Liver (tissue), 9 donors: ENCODE data around the gene SUCLG2. TPM values are rescaled to one million over a fixed set of nuclear protein-coding genes. Genes with fewer than 3 reads are reported as not detected.

Source experiments
- DNase-seq: peaks from one replicate; pipeline ENCODE4 v3.0.0-alpha.2; 2017; ENCODE audit warnings: low spot score
- H3K27ac ChIP-seq, 2 donors: one replicate each; pipeline ENCODE4 v1.7.0; 2013; ENCODE audit warnings: inconsistent platforms in 2 of 2, low read length in 2 of 2, control low read depth in 1 of 2, low read depth in 1 of 2, mild to moderate bottlenecking in 1 of 2
- H3K27me3 ChIP-seq, 4 donors: one replicate each; pipeline versions ENCODE4 v1.6.1 to v1.7.0; 2013; ENCODE audit warnings: low read length in 3 of 4, inconsistent platforms in 1 of 4, mild to moderate bottlenecking in 1 of 4, moderate library complexity in 1 of 4; ENCODE audit not compliant: control insufficient read depth in 4 of 4, insufficient read depth in 4 of 4
- H3K36me3 ChIP-seq, 4 donors: one replicate each; pipeline versions ENCODE4 v1.6.1 to v1.7.0; 2013; ENCODE audit warnings: low read length in 3 of 4, mild to moderate bottlenecking in 3 of 4, low read depth in 1 of 4, moderate library complexity in 1 of 4; ENCODE audit not compliant: control insufficient read depth in 4 of 4, insufficient read depth in 3 of 4
- H3K4me1 ChIP-seq, 4 donors: one replicate each; pipeline versions ENCODE4 v1.6.1 to v1.7.0; 2013; ENCODE audit warnings: low read length in 3 of 4, mild to moderate bottlenecking in 3 of 4, moderate library complexity in 1 of 4; ENCODE audit not compliant: control insufficient read depth in 4 of 4, insufficient read depth in 4 of 4
- H3K4me3 ChIP-seq, 3 donors: one replicate each; pipeline versions ENCODE4 v1.6.1 to v1.7.0; 2013; ENCODE audit warnings: low read length in 3 of 3, control low read depth in 1 of 3, low read depth in 1 of 3, mild to moderate bottlenecking in 1 of 3
- H3K9ac ChIP-seq, 2 donors: one replicate each; pipeline ENCODE4 v1.7.0; 2013; ENCODE audit warnings: low read length in 2 of 2, mild to moderate bottlenecking in 2 of 2, moderate library complexity in 2 of 2, control low read depth in 1 of 2, low read depth in 1 of 2
- H3K9me3 ChIP-seq, 4 donors: one replicate each; pipeline versions ENCODE4 v1.6.1 to v1.7.0; 2013; ENCODE audit warnings: low read length in 3 of 4; ENCODE audit not compliant: control insufficient read depth in 4 of 4
- EGR1 ChIP-seq, 2 donors: IDR thresholded peaks; 2 replicates each; pipeline ENCODE4 v1.6.1; 2016 to 2018; ENCODE audit warnings: antibody characterized with exemption in 2 of 2, low read depth in 2 of 2
- FOXA1 ChIP-seq: IDR thresholded peaks from 2 replicates; pipeline ENCODE4 v1.6.1; 2016; ENCODE audit warnings: antibody characterized with exemption
- FOXA2 ChIP-seq: IDR thresholded peaks from 2 replicates; pipeline ENCODE4 v1.6.1; 2016; ENCODE audit warnings: antibody characterized with exemption
- GABPA ChIP-seq, 2 donors: IDR thresholded peaks in 1 of 2; conservative IDR thresholded peaks in 1 of 2; 2 replicates each; pipeline ENCODE4 v1.6.1; 2016; ENCODE audit warnings: antibody characterized with exemption in 2 of 2, mild to moderate bottlenecking in 1 of 2, moderate library complexity in 1 of 2
- HNF4A ChIP-seq, 2 donors: conservative IDR thresholded peaks; 2 replicates each; pipeline ENCODE4 v1.6.1; 2016; ENCODE audit warnings: antibody characterized with exemption in 2 of 2, mild to moderate bottlenecking in 2 of 2
- HNF4G ChIP-seq: IDR thresholded peaks from 2 replicates; pipeline ENCODE4 v1.6.1; 2016; ENCODE audit warnings: antibody characterized with exemption
- JUND ChIP-seq, 2 donors: IDR thresholded peaks; 2 replicates each; pipeline ENCODE4 v1.6.1; 2016; ENCODE audit warnings: antibody characterized with exemption in 2 of 2
- NR2F2 ChIP-seq: IDR thresholded peaks from 2 replicates; pipeline ENCODE4 v1.6.1; 2016; ENCODE audit warnings: antibody characterized with exemption
- RAD21 ChIP-seq, 2 donors: IDR thresholded peaks; 2 replicates each; pipeline ENCODE4 v1.6.1; 2016; ENCODE audit warnings: antibody characterized with exemption in 2 of 2, mild to moderate bottlenecking in 2 of 2
- REST ChIP-seq: IDR thresholded peaks from 2 replicates; pipeline ENCODE4 v1.6.1; 2016; ENCODE audit warnings: antibody characterized with exemption, mild to moderate bottlenecking
- RXRA ChIP-seq, 2 donors: IDR thresholded peaks; 2 replicates each; pipeline ENCODE4 v1.6.1; 2017 to 2018; ENCODE audit warnings: antibody characterized with exemption in 2 of 2, mild to moderate bottlenecking in 1 of 2
- SP1 ChIP-seq: IDR thresholded peaks from 2 replicates; pipeline ENCODE4 v1.6.1; 2018; ENCODE audit warnings: antibody characterized with exemption, mild to moderate bottlenecking
- TAF1 ChIP-seq: conservative IDR thresholded peaks from 2 replicates; pipeline ENCODE4 v1.6.1; 2016; ENCODE audit warnings: antibody characterized with exemption, mild to moderate bottlenecking
- YY1 ChIP-seq: IDR thresholded peaks from 2 replicates; pipeline ENCODE4 v1.6.1; 2016; ENCODE audit warnings: antibody characterized with exemption, mild to moderate bottlenecking
- ZBTB33 ChIP-seq: IDR thresholded peaks from 2 replicates; pipeline ENCODE4 v1.6.1; 2016; ENCODE audit warnings: antibody characterized with exemption
- WGBS: extraction: QIAGEN DNeasy Blood & Tissue Kit; methylation state at CpG from one replicate; pipeline ENCODE4 v1.1.7; 2013; 5-methylcytosine and 5-hydroxymethylcytosine counted together
- polyA plus RNA-seq, 2 donors: library from polyadenylated mRNA; stranded (reverse) in 1 of 2; unstranded in 1 of 2; fragments of 200-250 nt in 1 of 2; fragments of >200 nt in 1 of 2; fragmentation: Nextera tagmentation in 1 of 2; extraction: Ambion mirVana in 1 of 2; gene quantifications; one replicate each; pipeline versions ENCODE4 v1.2.1 to v1.2.3, GENCODE V29; 2013 to 2015
- total RNA-seq, 2 donors: library from RNA; depleted of rRNA; stranded (reverse); fragments of >200 nt; gene quantifications; one replicate each; pipeline ENCODE4 v1.2.3, GENCODE V29; 2014
- TF ChIP-seq, protein P1 (sequence below): fragments of 150-350 bp; IDR thresholded peaks from 2 replicates; pipeline ENCODE4 v1.5.1; 2017; ENCODE audit warnings: improper control_type of control experiment, low read depth, low read length; ENCODE audit not compliant: missing input control
- TF ChIP-seq, protein P2 (sequence below): IDR thresholded peaks from 2 replicates; pipeline ENCODE4 v1.6.1; 2016; ENCODE audit warnings: antibody characterized with exemption
- TF ChIP-seq, protein P3 (sequence below): IDR thresholded peaks from 2 replicates; pipeline ENCODE4 v1.6.1; 2016; ENCODE audit warnings: antibody characterized with exemption
- donor health status: healthy.
- donor health status: healthy.
- donor health status: healthy.
- donor health status: healthy.
- donor health status: healthy.

SUCLG2 gene
- total and polyA plus RNA-seq, 4 donors: 45.3 to 114 (median 92.8) TPM

DNA sequence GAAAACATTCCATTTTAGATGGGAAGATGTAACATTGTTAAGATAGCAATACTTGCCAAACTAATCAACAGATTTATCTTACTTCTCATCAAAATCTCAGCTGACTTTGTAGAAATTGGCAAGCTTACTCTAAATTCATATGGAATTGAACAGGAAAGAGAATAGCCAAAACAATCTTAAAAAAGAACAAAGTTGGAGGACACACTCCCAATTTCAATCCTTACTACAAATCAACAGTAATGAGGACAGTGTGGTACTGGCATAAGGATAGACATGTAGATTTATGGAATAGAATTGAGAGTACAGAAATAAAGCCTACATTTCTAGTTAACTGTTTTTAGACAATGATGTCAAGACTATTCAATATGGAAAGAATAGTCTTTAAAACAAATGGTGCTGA is 308.3 kb downstream of the SUCLG2 start:
- Histone ChIP-seq H3K36me3 (no peaks in the 10 kb centered on the region), H3K9me3 (no peaks in the 10 kb centered on the region), H3K4me3 (no peak overlapping the region), H3K27ac (no peak overlapping the region), H3K27me3 (no peaks in the 10 kb centered on the region), H3K4me1 (no peaks in the 10 kb centered on the region), H3K9ac (no peak overlapping the region)
- no peak for TF ChIP-seq FOXA2
- TF ChIP-seq, protein P1, sequence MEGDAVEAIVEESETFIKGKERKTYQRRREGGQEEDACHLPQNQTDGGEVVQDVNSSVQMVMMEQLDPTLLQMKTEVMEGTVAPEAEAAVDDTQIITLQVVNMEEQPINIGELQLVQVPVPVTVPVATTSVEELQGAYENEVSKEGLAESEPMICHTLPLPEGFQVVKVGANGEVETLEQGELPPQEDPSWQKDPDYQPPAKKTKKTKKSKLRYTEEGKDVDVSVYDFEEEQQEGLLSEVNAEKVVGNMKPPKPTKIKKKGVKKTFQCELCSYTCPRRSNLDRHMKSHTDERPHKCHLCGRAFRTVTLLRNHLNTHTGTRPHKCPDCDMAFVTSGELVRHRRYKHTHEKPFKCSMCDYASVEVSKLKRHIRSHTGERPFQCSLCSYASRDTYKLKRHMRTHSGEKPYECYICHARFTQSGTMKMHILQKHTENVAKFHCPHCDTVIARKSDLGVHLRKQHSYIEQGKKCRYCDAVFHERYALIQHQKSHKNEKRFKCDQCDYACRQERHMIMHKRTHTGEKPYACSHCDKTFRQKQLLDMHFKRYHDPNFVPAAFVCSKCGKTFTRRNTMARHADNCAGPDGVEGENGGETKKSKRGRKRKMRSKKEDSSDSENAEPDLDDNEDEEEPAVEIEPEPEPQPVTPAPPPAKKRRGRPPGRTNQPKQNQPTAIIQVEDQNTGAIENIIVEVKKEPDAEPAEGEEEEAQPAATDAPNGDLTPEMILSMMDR: no peak
- no peak for TF ChIP-seq TAF1
- no peak for TF ChIP-seq HNF4A (conservative IDR thresholded peaks at IDR 0.05)
- no peak for DNase-seq

- 20% methylated on average over 2 of the region's 2 CpGs for WGBS
- Histone ChIP-seq H3K4me1 (no peaks in the 10 kb centered on the region), H3K36me3 (no peaks in the 10 kb centered on the region), H3K27ac (no peak overlapping the region), H3K9me3 (peaks cover 2 to 7% (median 3%) of the 10 kb centered on the region in 4 donors), H3K9ac (no peak overlapping the region), H3K27me3 (no peaks in the 10 kb centered on the region), H3K4me3 (no peak overlapping the region)
- DNase-seq: no peak
- TF ChIP-seq FOXA1: no peak
- no peak for TF ChIP-seq HNF4G
- no peak for TF ChIP-seq YY1
- no peak for TF ChIP-seq RAD21 (IDR thresholded peaks at IDR 0.05)
- no peak for TF ChIP-seq EGR1 (IDR thresholded peaks at IDR 0.05; ENCODE audit: low read depth in 2 of 2)
- TF ChIP-seq REST: no peak
- TF ChIP-seq TAF1: no peak
- TF ChIP-seq, protein P1: no peak
- no peak for TF ChIP-seq GABPA (IDR thresholded peaks at IDR 0.05 in 1 of 2, conservative IDR thresholded peaks at IDR 0.05 in 1 of 2)
- TF ChIP-seq JUND (IDR thresholded peaks at IDR 0.05): no peak
- TF ChIP-seq HNF4A (conservative IDR thresholded peaks at IDR 0.05): no peak
- TF ChIP-seq RXRA (IDR thresholded peaks at IDR 0.05): no peak
- TF ChIP-seq, protein P2, sequence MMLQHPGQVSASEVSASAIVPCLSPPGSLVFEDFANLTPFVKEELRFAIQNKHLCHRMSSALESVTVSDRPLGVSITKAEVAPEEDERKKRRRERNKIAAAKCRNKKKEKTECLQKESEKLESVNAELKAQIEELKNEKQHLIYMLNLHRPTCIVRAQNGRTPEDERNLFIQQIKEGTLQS: no peak
- no peak for TF ChIP-seq NR2F2
- no peak for TF ChIP-seq FOXA2
- TF ChIP-seq SP1: no peak
- no peak for TF ChIP-seq ZBTB33
- TF ChIP-seq, protein P3, sequence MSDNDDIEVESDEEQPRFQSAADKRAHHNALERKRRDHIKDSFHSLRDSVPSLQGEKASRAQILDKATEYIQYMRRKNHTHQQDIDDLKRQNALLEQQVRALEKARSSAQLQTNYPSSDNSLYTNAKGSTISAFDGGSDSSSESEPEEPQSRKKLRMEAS: no peak
Measured at GRCh38 chr3:67335813-67336212, 318.6 kb downstream of the SUCLG2 start.
